CD4-positive, alpha-beta T cell treated with Interleukin-10 for 1 hour (primary cell): Measurements from ENCODE around the gene GNA12.
"Not testable (repeated sequence)": the region's sequence is repeated elsewhere in the genome, so short reads cannot be mapped to it uniquely, and the experiment has no call there.

Experiments
- DNase-seq: peaks from one replicate; pipeline ENCODE4 v3.0.0-alpha.2; 2020

The GNA12 gene

GRCh38 chr7:2725178-2726105, 118.7 kb downstream of the GNA12 start:
- no peak for DNase-seq

- DNase-seq, result no peak
These were observed 119.5 kb downstream of the GNA12 start for GRCh38 chr7:2724453-2725177.

- DNase-seq, result not testable (repeated sequence)
These were observed 120.1 kb downstream of the GNA12 start for GRCh38 chr7:2724036-2724435.

GRCh38 chr7:2723138-2723850, 120.8 kb downstream of the GNA12 start:
- DNase-seq, result no peak

- no peak for DNase-seq
These were observed 121.5 kb downstream of the GNA12 start for GRCh38 chr7:2722591-2722990.

GRCh38 chr7:2721842-2722241, 122.3 kb downstream of the GNA12 start:
- DNase-seq, result no peak

- DNase-seq, result no peak
These were observed 124.1 kb downstream of the GNA12 start for GRCh38 chr7:2720024-2720423.

GRCh38 chr7:2719007-2719406, 125.1 kb downstream of the GNA12 start:
- DNase-seq, result peak; percentile 68

GRCh38 chr7:2718296-2718965, 125.7 kb downstream of the GNA12 start:
- no peak for DNase-seq

GRCh38 chr7:2717293-2718261, 126.5 kb downstream of the GNA12 start:
- DNase-seq, result peak; percentile 31

- DNase-seq, result no peak
These were observed 127.2 kb downstream of the GNA12 start for GRCh38 chr7:2716906-2717292.

GRCh38 chr7:2716488-2716887, 127.6 kb downstream of the GNA12 start:
- DNase-seq, result no peak

- DNase-seq, result peak; percentile 44
These were observed 128.5 kb downstream of the GNA12 start for GRCh38 chr7:2715341-2716231.

GRCh38 chr7:2714636-2715035, 129.5 kb downstream of the GNA12 start:
- DNase-seq, result no peak

GRCh38 chr7:2713978-2714377, 130.1 kb downstream of the GNA12 start:
- DNase-seq, result no peak

- no peak for DNase-seq
These were observed 130.7 kb downstream of the GNA12 start for GRCh38 chr7:2713370-2713769.

- DNase-seq, result no peak
These were observed 132.0 kb downstream of the GNA12 start for GRCh38 chr7:2711895-2712675.

GRCh38 chr7:2710901-2711551, 133.1 kb downstream of the GNA12 start:
- DNase-seq, result peak; percentile 60

- DNase-seq, result peak; percentile 74
These were observed 133.8 kb downstream of the GNA12 start for GRCh38 chr7:2710286-2710655.
